HT1080 (cell line): ENCODE measurements around the gene PCSK6. TPM values are rescaled to one million over a fixed set of nuclear protein-coding genes. Genes with fewer than 3 reads are reported as not detected.

ENCODE experiments used
- DNase-seq: peaks from one replicate; pipeline ENCODE4 v3.0.0-alpha.2; 2015; ENCODE audit warnings: low read depth
- total RNA-seq: library from RNA; depleted of rRNA; stranded (reverse); fragments of >200 nt; shearing (Covaris generic); gene quantifications from 2 replicates; pipeline ENCODE4 v1.2.3, GENCODE V29; 2014

Gene PCSK6
- total RNA-seq, 1 experiment from 2014 or later = 15.1 TPM

- no peak for DNase-seq
Measured at GRCh38 chr15:101523560-101523940, 34.0 kb upstream of the PCSK6 start.

GRCh38 chr15:101522621-101523559 is 33.4 kb upstream of the PCSK6 start:
- DNase-seq = no peak

GRCh38 chr15:101522091-101522490 is 32.6 kb upstream of the PCSK6 start:
- no peak for DNase-seq

GRCh38 chr15:101521591-101521990 is 32.1 kb upstream of the PCSK6 start:
- no peak for DNase-seq

- DNase-seq = no peak
Measured at GRCh38 chr15:101521069-101521468, 31.6 kb upstream of the PCSK6 start.

- no peak for DNase-seq
Measured at GRCh38 chr15:101520395-101520794, 30.9 kb upstream of the PCSK6 start.

GRCh38 chr15:101517504-101517903 is 28.0 kb upstream of the PCSK6 start:
- DNase-seq = no peak

GRCh38 chr15:101514318-101514717 is 24.8 kb upstream of the PCSK6 start:
- no peak for DNase-seq

GRCh38 chr15:101511717-101512116 is 22.2 kb upstream of the PCSK6 start:
- no peak for DNase-seq

- no peak for DNase-seq
Measured at GRCh38 chr15:101510212-101511197, 21.0 kb upstream of the PCSK6 start.

GRCh38 chr15:101509279-101509678 is 19.8 kb upstream of the PCSK6 start:
- DNase-seq = no peak

GRCh38 chr15:101506491-101506890 is 17.0 kb upstream of the PCSK6 start:
- no peak for DNase-seq

GRCh38 chr15:101505610-101506337 is 16.3 kb upstream of the PCSK6 start:
- DNase-seq = no peak

- DNase-seq = no peak
Measured at GRCh38 chr15:101504866-101505609, 15.5 kb upstream of the PCSK6 start.

- no peak for DNase-seq
Measured at GRCh38 chr15:101504373-101504772, 14.9 kb upstream of the PCSK6 start.

- no peak for DNase-seq
Measured at GRCh38 chr15:101503296-101503599, 13.7 kb upstream of the PCSK6 start.

- no peak for DNase-seq
Measured at GRCh38 chr15:101502572-101503295, 13.2 kb upstream of the PCSK6 start.

GRCh38 chr15:101501703-101502373 is 12.3 kb upstream of the PCSK6 start:
- peak; percentile 40 for DNase-seq

- no peak for DNase-seq
Measured at GRCh38 chr15:101500865-101501551, 11.5 kb upstream of the PCSK6 start.
